NB4 (cell line): Measurements from ENCODE around the gene CBFA2T2.

Experiments used
- DNase-seq: peaks from one replicate; pipeline ENCODE4 v3.0.0; 2010; ENCODE audit warnings: low read depth
- H3K4me3 ChIP-seq: one replicate; pipeline ENCODE4 v1.5.1; 2011; ENCODE audit warnings: mild to moderate bottlenecking, low read depth, low read length, moderate library complexity
- CTCF ChIP-seq: IDR thresholded peaks from one replicate; pipeline ENCODE4 v1.5.1; 2012; ENCODE audit warnings: low read depth, low read length
- MAX ChIP-seq: IDR thresholded peaks from 2 replicates; pipeline ENCODE4 v1.6.1; 2011; ENCODE audit warnings: low read depth, low read length
- MYC ChIP-seq: IDR thresholded peaks from 2 replicates; pipeline ENCODE4 v1.6.1; 2011; ENCODE audit warnings: low read depth, low read length
- POLR2A ChIP-seq: IDR thresholded peaks from 2 replicates; pipeline ENCODE4 v1.6.1; 2011; ENCODE audit warnings: mild to moderate bottlenecking; ENCODE audit not compliant: insufficient read length; ENCODE audit errors: extremely low read depth

CBFA2T2 gene

GRCh38 chr20:33668466-33669155 is 178.7 kb downstream of the CBFA2T2 start:
- H3K4me3 ChIP-seq: no peak overlapping the region

GRCh38 chr20:33669224-33669623 is 179.3 kb downstream of the CBFA2T2 start:
- DNase-seq: no peak
- no peak for TF ChIP-seq MAX
- no peak for TF ChIP-seq POLR2A
- no peak for TF ChIP-seq MYC
- TF ChIP-seq CTCF: no peak
- no peak overlapping the region for H3K4me3 ChIP-seq

More at GRCh38 chr20:33668466-33669155, 178.7 kb downstream of the CBFA2T2 start:
- no peak for DNase-seq
- no peak for TF ChIP-seq CTCF
- TF ChIP-seq MAX: peak; percentile 21; the same call in 1 of the 2 replicates

- DNase-seq: no peak
- no peak for TF ChIP-seq POLR2A
Measured at GRCh38 chr20:33669873-33670640, 180.2 kb downstream of the CBFA2T2 start.

GRCh38 chr20:33670715-33671499 is 181.0 kb downstream of the CBFA2T2 start:
- TF ChIP-seq MYC (no peak), CTCF (no peak), MAX (no peak), POLR2A (no peak)
- DNase-seq: no peak
- H3K4me3 ChIP-seq: no peak overlapping the region

More at GRCh38 chr20:33669873-33670640, 180.2 kb downstream of the CBFA2T2 start:
- H3K4me3 ChIP-seq: no peak overlapping the region

GRCh38 chr20:33671573-33672288 is 181.8 kb downstream of the CBFA2T2 start:
- DNase-seq: no peak
- TF ChIP-seq CTCF (no peak), MAX (no peak), MYC (no peak), POLR2A (no peak)
- H3K4me3 ChIP-seq: no peak overlapping the region
